HepG2 (cell line): ENCODE measurements around the gene ZNF223. TPM values are rescaled to one million over a fixed set of nuclear protein-coding genes. Genes with fewer than 3 reads are reported as not detected.

ENCODE experiments used
- ELF4 ChIP-seq: sonication (generic); formaldehyde crosslinking; IDR thresholded peaks from 2 replicates; pipeline ENCODE4 v1.5.0; 2020; ENCODE audit warnings: missing genetic modification reagents, mild to moderate bottlenecking, moderate library complexity, borderline replicate concordance
- GTF3A ChIP-seq: sonication (generic); formaldehyde crosslinking; conservative IDR thresholded peaks from 2 replicates; pipeline ENCODE4 v1.4.0; 2020; ENCODE audit warnings: mild to moderate bottlenecking, missing genetic modification reagents
- ZBTB8A ChIP-seq: sonication (generic); formaldehyde crosslinking; IDR thresholded peaks from 2 replicates; pipeline ENCODE4 v1.4.0; 2020; ENCODE audit warnings: mild to moderate bottlenecking, low read depth, missing genetic modification reagents, borderline replicate concordance
- ZNF547 ChIP-seq: sonication (generic); formaldehyde crosslinking; IDR thresholded peaks from 2 replicates; pipeline ENCODE4 v1.5.1; 2020; ENCODE audit warnings: mild to moderate bottlenecking, missing genetic modification reagents
- ZNF552 ChIP-seq: sonication (generic); formaldehyde crosslinking; IDR thresholded peaks from 2 replicates; pipeline ENCODE4 v1.9.0; 2022; ENCODE audit warnings: missing genetic modification reagents, mild to moderate bottlenecking, borderline replicate concordance
- ZNF577 ChIP-seq: sonication (generic); formaldehyde crosslinking; IDR thresholded peaks from 2 replicates; pipeline ENCODE4 v1.4.0; 2020; ENCODE audit warnings: mild to moderate bottlenecking, low read depth, missing genetic modification reagents, borderline replicate concordance
- ZNF615 ChIP-seq: sonication (generic); formaldehyde crosslinking; IDR thresholded peaks from 2 replicates; pipeline ENCODE4 v1.5.0; 2020; ENCODE audit warnings: mild to moderate bottlenecking, missing genetic modification reagents, borderline replicate concordance
- ZNF670 ChIP-seq: sonication (generic); formaldehyde crosslinking; IDR thresholded peaks from 2 replicates; pipeline ENCODE4 v1.8.0; 2022; ENCODE audit warnings: mild to moderate bottlenecking, missing genetic modification reagents, borderline replicate concordance
- polyA plus RNA-seq, 8 experiments: library from polyadenylated mRNA; depleted of rRNA in 3 of 8; stranded (reverse) in 7 of 8; unstranded in 1 of 8; fragments of >200 nt; fragmentation: Illumina TruSeq in 4 of 8; extraction: Trizol in 4 of 8; gene quantifications; 2 replicates each; pipeline versions ENCODE4 v1.2.1 to v1.2.3, GENCODE V29; 2011 to 2016; ENCODE audit warnings: low read depth in 4 of 8, missing spikeins in 1 of 8, mixed read lengths in 1 of 8; ENCODE audit not compliant: insufficient read depth in 1 of 8
- total RNA-seq, 5 experiments: library from RNA; depleted of rRNA; stranded (reverse); fragments of >200 nt; fragmentation: Illumina TruSeq; extraction: Trizol; gene quantifications; 2 replicates each; pipeline ENCODE4 v1.2.3, GENCODE V29; 2016; ENCODE audit warnings: low read depth in 1 of 5
- TF ChIP-seq, protein P1 (sequence below): sonication (generic); formaldehyde crosslinking; IDR thresholded peaks from 2 replicates; pipeline ENCODE4 v1.4.0; 2020; ENCODE audit warnings: missing genetic modification reagents, mild to moderate bottlenecking, borderline replicate concordance
- TF ChIP-seq, protein P2 (sequence below): sonication (generic); formaldehyde crosslinking; IDR thresholded peaks from 2 replicates; pipeline ENCODE4 v1.4.0; 2020; ENCODE audit warnings: mild to moderate bottlenecking, missing genetic modification reagents
- TF ChIP-seq, protein P3 (sequence below): sonication (generic); formaldehyde crosslinking; IDR thresholded peaks from 2 replicates; pipeline ENCODE4 v1.9.0; 2021; ENCODE audit warnings: missing genetic modification reagents, borderline replicate concordance
- TF ChIP-seq, protein P4 (sequence below): sonication (generic); formaldehyde crosslinking; IDR thresholded peaks from 2 replicates; pipeline ENCODE4 v1.4.0; 2020; ENCODE audit warnings: missing genetic modification reagents
- TF ChIP-seq, protein P5 (sequence below): sonication (generic); formaldehyde crosslinking; IDR thresholded peaks from 2 replicates; pipeline ENCODE4 v1.4.0; 2020; ENCODE audit warnings: mild to moderate bottlenecking, low read depth, missing genetic modification reagents
- TF ChIP-seq, protein P6 (sequence below): IDR thresholded peaks from 2 replicates; pipeline ENCODE4 v1.6.1; 2016; ENCODE audit warnings: mild to moderate bottlenecking

ZNF223 gene
- total and polyA plus RNA-seq, 2 of the 13 experiments (the other 11 are each of a cell fraction or from before 2014, with no cell fraction given) = 2.0 to 4.8 TPM

DNA sequence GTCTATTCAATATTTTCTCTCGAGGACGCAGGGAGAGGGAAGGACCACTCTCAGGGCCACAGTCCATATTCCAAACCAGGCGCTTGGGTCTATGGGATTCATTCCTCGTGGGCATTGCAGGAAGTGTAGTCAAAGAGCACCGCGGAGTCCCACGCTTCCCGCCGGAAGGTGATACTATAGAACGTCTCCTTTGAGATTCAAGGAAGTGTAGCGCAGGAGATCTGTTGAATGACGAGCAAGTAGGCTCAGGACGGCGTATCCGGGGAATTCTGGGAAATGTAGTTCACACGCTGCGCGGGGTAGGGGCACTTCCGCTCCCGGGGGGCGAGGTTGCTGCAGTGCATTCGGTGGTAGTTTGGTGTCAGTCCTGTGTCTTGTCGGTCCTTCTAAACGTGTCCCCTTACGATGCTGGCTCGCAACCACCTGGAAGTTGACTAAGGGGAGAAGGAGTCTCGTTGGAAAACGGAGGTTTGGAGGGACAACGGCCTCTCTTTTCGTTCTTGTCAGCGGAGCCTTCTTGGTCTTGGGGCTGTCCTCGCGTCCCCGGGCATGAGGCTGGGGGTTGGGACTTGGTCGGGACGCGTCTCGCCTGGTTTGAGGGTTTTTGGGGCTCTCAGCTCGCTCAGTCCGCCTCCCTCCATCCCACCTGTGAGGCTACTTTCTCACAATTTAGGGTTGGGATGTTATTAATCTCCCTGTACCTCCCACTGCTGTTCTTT is 20.1 kb downstream of the ZNF223 start, which contains the start of gene ZNF284 (continued):
- TF ChIP-seq, protein P1, sequence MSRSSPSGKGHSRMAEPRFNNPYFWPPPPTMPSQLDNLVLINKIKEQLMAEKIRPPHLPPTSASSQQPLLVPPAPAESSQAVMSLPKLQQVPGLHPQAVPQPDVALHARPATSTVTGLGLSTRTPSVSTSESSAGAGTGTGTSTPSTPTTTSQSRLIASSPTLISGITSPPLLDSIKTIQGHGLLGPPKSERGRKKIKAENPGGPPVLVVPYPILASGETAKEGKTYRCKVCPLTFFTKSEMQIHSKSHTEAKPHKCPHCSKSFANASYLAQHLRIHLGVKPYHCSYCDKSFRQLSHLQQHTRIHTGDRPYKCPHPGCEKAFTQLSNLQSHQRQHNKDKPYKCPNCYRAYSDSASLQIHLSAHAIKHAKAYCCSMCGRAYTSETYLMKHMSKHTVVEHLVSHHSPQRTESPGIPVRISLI = no peak
- TF ChIP-seq ZNF552 (no peak), ZNF547 (no peak), ZNF670 (no peak), ELF4 (CRISPR knock-in tag) (peak; percentile 72; the same call in 1 of the 2 replicates), ZBTB8A (CRISPR knock-in tag) (no peak), ZNF577 (CRISPR knock-in tag) (no peak), ZNF615 (CRISPR knock-in tag) (no peak), GTF3A (CRISPR knock-in tag) (no peak)
- TF ChIP-seq, protein P2, sequence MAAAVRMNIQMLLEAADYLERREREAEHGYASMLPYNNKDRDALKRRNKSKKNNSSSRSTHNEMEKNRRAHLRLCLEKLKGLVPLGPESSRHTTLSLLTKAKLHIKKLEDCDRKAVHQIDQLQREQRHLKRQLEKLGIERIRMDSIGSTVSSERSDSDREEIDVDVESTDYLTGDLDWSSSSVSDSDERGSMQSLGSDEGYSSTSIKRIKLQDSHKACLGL = no peak
- TF ChIP-seq, protein P3, sequence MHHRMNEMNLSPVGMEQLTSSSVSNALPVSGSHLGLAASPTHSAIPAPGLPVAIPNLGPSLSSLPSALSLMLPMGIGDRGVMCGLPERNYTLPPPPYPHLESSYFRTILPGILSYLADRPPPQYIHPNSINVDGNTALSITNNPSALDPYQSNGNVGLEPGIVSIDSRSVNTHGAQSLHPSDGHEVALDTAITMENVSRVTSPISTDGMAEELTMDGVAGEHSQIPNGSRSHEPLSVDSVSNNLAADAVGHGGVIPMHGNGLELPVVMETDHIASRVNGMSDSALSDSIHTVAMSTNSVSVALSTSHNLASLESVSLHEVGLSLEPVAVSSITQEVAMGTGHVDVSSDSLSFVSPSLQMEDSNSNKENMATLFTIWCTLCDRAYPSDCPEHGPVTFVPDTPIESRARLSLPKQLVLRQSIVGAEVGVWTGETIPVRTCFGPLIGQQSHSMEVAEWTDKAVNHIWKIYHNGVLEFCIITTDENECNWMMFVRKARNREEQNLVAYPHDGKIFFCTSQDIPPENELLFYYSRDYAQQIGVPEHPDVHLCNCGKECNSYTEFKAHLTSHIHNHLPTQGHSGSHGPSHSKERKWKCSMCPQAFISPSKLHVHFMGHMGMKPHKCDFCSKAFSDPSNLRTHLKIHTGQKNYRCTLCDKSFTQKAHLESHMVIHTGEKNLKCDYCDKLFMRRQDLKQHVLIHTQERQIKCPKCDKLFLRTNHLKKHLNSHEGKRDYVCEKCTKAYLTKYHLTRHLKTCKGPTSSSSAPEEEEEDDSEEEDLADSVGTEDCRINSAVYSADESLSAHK (CRISPR knock-in tag) = no peak
- TF ChIP-seq, protein P4, sequence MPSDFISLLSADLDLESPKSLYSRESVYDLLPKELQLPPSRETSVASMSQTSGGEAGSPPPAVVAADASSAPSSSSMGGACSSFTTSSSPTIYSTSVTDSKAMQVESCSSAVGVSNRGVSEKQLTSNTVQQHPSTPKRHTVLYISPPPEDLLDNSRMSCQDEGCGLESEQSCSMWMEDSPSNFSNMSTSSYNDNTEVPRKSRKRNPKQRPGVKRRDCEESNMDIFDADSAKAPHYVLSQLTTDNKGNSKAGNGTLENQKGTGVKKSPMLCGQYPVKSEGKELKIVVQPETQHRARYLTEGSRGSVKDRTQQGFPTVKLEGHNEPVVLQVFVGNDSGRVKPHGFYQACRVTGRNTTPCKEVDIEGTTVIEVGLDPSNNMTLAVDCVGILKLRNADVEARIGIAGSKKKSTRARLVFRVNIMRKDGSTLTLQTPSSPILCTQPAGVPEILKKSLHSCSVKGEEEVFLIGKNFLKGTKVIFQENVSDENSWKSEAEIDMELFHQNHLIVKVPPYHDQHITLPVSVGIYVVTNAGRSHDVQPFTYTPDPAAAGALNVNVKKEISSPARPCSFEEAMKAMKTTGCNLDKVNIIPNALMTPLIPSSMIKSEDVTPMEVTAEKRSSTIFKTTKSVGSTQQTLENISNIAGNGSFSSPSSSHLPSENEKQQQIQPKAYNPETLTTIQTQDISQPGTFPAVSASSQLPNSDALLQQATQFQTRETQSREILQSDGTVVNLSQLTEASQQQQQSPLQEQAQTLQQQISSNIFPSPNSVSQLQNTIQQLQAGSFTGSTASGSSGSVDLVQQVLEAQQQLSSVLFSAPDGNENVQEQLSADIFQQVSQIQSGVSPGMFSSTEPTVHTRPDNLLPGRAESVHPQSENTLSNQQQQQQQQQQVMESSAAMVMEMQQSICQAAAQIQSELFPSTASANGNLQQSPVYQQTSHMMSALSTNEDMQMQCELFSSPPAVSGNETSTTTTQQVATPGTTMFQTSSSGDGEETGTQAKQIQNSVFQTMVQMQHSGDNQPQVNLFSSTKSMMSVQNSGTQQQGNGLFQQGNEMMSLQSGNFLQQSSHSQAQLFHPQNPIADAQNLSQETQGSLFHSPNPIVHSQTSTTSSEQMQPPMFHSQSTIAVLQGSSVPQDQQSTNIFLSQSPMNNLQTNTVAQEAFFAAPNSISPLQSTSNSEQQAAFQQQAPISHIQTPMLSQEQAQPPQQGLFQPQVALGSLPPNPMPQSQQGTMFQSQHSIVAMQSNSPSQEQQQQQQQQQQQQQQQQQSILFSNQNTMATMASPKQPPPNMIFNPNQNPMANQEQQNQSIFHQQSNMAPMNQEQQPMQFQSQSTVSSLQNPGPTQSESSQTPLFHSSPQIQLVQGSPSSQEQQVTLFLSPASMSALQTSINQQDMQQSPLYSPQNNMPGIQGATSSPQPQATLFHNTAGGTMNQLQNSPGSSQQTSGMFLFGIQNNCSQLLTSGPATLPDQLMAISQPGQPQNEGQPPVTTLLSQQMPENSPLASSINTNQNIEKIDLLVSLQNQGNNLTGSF (CRISPR knock-in tag) = 0 out of 2 replicates have a peak, but pooled peaks have one; percentile 51
- TF ChIP-seq, protein P5, sequence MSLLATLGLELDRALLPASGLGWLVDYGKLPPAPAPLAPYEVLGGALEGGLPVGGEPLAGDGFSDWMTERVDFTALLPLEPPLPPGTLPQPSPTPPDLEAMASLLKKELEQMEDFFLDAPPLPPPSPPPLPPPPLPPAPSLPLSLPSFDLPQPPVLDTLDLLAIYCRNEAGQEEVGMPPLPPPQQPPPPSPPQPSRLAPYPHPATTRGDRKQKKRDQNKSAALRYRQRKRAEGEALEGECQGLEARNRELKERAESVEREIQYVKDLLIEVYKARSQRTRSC (CRISPR knock-in tag) = no peak
- TF ChIP-seq, protein P6, sequence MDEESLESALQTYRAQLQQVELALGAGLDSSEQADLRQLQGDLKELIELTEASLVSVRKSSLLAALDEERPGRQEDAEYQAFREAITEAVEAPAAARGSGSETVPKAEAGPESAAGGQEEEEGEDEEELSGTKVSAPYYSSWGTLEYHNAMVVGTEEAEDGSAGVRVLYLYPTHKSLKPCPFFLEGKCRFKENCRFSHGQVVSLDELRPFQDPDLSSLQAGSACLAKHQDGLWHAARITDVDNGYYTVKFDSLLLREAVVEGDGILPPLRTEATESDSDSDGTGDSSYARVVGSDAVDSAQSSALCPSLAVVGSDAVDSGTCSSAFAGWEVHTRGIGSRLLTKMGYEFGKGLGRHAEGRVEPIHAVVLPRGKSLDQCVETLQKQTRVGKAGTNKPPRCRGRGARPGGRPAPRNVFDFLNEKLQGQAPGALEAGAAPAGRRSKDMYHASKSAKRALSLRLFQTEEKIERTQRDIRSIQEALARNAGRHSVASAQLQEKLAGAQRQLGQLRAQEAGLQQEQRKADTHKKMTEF (CRISPR knock-in tag) = peak; percentile 74; the same call in 1 of the 2 replicates
